ENCODE results near the gene PPP2R5D.
"Not testable (repeated sequence)": the region's sequence is repeated elsewhere in the genome, so short reads cannot be mapped to it uniquely, and the experiment has no call there.

The PPP2R5D gene

DNA sequence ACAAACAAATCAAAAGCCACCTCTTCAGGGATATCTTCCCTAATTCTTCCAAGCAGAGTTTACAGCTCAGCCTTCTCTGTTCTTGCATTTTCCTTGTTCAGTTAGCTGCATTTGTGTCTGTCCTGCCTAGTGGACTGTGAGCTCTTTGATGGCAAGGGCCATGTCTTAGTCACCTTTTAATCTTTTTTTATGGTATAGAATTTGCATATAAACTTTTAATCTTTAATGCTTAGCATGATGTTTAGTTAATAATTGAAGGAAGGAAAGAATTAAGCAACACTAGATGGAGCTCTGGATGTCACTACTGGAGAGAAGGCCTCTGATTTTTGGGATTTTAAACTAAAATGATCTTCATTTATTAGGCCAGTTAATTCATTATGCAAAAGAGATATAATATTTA, 12.1 kb downstream of the PPP2R5D start:
- DNase-seq, result no peak

DNA sequence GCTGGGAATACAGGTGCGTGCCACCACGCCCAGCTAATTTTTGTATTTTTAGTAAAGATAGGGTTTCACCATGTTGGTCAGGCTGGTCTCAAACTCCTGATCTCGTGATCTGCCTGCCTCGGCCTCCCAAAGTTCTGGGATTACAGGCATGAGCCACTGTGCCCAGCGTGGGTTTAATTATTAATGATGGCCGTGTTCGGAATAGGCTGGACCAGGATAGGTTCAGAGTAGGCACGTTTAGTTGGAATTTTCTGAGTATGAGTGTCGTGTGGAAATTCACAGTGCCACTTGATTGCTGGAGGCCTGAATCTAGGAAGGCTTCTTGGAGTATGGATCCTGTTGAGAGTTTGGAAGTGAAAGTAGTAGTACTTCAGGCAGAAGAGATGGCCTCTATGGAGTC, 13.8 kb downstream of the PPP2R5D start:
- DNase-seq, result not testable (repeated sequence)

DNA sequence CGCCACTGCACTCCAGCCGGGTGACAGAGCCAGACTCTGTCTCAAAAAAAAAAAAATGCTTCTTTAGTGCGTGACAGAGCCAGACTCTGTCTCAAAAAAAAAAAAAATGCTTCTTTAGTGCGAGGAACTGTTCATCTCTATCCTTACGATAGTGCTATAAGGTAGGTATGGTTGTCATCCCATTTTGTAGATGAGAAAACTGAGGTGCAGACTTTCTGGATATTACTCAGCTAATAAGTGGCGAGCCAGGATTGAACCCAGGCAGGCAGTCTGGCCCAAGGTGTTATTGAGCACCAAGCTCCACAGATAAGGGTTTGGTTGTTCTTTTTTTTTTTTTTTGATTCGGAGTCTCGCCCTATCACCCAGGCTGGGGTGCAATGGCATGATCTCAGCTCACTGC, 17.5 kb downstream of the PPP2R5D start:
- DNase-seq, result no peak

DNA sequence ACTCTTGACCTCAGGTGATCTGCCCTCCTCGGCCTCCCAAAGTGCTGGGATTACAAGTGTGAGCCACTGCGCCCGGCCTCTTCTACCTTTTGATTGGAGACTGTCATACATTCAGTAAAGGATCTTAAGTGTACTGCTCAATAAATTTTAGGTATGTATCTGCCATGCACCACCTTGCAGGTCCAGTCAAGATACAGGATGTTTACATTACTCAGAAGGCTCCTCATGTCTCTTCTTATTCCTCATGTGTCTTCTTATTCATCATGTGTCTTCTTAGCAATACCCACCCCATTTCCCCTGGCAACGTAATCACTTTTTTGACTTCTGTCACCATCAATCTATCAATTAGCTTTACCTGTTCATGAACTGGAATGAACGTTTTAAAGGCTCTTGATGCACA, 21.5 kb downstream of the PPP2R5D start:
- DNase-seq, result no peak

DNA sequence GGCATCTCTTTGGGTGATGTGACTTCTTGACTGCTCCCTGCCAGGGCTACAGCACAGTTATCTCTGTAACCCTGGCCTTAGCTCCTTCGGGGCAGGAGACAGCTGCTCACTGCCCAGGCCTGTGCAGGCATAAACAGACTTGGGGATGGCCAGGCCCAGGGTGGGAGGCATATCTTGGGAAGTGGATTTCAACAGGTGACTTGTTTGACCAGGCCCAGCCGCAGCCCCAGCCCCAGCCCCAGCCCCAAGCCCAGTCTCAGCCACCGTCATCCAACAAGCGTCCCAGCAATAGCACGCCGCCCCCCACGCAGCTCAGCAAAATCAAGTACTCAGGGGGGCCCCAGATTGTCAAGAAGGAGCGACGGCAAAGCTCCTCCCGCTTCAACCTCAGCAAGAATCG, 21.9 kb downstream of the PPP2R5D start:
- DNase-seq, result no peak

DNA sequence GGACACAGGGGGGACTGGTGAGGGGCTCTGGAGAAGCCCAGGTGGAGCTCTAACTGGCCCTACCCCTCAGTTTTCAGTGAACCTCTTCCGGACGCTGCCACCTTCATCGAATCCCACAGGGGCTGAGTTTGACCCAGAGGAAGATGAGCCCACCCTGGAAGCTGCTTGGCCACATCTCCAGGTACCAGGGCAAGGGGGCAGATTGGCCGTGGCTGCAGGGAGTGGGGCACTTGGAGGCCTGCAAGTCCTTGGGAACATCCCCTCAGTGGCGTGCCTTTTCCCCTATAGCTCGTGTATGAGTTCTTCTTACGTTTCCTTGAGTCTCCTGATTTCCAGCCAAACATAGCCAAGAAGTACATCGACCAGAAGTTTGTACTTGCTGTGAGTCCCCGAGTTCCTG, 22.8 kb downstream of the PPP2R5D start:
- DNase-seq, result no peak

DNA sequence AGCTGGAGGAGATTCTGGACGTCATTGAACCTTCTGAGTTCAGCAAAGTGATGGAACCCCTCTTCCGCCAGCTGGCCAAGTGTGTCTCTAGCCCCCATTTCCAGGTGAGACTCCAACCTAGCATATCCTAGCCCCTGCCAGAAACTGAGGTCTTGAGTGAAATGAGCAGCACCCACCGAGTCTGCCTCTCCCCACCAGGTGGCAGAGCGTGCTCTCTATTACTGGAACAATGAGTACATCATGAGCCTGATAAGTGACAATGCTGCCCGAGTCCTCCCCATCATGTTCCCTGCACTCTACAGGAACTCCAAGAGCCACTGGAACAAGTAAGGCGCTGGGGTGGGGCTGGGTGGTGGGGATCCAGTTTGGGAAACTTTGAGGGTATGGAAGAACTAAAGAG, 24.8 kb downstream of the PPP2R5D start:
- DNase-seq, result peak; percentile 43

DNA sequence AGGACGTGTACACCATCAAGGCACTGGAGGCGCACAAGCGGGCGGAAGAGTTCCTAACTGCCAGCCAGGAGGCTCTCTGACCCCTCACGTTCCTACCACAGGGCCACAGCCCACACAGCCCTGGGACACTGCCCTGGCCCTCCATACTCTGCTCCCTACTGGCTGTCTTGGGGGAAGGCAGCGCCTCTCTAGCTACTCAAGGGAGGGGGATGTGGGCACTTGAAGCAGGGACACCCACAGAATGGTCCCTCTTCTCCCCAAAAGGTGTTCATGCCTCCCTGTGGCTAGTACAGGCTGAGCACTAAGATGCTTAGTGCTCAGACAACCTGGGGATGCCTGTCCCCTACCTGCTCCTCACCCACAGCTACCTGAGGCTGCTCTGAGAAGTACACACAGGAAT, 26.8 kb downstream of the PPP2R5D start:
- DNase-seq, result no peak

DNA sequence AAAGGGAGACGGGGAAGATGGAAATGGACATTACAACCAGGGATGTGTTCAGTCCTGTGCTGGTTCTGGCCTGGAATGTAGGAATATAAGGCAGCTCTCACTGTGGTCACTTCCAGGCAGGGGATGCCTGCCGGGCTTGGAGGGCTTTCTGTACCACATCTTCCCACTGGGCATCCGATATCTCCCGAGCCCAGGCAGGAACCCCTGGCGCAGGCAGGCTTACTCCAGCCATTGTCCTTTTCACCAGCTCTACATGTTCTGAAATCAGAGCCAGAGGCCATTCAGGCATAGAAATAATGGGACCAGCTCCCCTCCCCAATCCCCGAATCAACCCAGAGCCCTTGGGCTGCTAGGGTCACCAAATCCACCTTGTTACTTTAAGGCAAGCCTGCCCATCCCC, 28.0 kb downstream of the PPP2R5D start:
- DNase-seq, result no peak

DNA sequence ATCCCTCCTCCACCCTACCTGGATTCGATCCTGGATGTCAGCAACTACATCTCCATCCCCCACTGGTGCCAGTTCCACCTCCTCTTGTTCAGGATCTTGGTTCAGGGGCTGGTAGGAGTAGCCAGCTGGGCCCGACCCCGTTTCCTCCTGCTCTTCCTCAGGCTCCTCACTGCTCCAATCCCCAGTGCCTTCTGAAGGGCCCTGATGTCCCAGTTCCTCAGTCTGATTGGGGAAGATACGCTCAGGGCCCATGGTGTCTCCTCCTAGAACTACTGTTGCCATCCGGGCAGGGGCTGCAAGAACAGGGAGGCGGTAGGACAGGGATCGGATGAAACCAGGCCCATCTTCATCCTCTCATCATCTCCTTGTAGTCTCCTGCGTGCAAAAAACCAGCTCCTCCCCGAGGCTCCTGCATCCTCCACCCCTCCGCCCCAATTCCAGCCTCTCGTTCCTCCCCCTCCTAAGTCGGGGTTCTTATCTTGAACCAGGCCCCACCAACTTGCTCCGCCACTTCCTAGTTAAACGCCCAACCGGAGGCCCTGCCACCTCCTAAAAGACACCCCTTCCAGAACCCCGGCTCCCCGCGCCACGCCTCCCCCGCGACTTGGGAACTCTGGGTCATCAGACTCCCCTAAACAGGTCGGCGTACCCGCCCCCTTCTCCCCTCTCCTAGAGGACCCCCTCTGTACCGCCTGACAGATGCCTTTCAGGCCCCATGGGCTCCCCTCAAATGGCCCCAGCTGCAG, 28.9 kb downstream of the PPP2R5D start:
- DNase-seq, result no peak

DNA sequence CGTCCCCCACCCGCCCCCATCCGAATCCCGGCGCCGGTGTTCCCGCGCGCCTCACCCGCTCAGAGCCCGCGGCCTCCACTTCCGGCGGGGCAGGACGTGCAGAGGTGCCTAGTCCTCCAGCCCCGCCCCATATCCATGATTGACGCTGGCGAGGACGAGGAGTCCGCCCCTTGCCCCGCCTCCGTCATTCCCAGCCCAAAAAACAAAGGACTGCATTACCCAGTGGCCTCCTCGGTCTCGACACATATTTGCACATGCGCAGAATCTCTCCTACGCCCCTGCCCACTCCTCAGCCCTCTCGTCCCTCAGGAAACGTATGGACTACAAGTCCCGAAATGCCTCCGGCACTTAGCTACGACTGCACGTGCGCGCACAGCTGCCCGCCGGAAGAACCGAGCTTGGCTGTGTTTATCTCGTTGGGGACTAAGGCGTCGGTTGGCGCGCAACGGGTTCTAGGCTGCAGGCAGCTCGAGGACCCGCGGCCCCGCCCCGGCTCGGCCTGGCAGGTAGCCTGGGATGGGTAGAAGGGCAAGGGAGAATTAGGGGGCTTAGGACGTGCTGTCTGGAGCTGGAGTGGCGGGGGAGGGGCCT, 29.6 kb downstream of the PPP2R5D start, which contains the start of the genes KLHDC3 and MEA1:
KLHDC3 (plus strand) TSS at position 407 of the 591 bp plus-strand sequence. CDS start 2,944 bp downstream, outside the sequence.
MEA1 (minus strand) TSS at position 104 of the 591 bp plus-strand sequence. CDS start 133 bp downstream, outside the sequence.
- peak; percentile 100 for DNase-seq

DNA sequence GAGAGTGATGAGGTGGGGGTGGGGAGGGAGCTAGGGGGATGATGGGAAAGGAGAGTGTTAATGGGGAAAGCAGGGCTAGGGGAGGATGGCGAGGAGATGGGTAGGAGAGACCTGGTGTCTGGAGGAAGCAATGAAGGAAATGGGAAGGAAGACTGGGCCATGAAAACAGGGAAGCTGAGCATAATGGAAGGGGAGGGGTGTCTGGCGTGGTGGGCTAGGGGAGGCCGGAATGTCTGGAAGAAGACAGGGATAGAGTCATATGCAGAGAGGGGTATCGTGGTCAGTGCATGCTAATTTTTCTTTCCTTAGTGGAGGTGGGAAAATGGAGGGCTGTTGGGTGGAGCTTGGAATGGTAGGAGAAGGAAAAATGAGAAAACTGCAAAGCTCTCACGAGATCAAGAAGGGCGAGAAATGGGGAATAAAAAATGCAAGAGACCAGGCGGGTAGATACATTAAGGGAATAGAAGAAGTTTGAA, 30.1 kb downstream of the PPP2R5D start:
- no peak for DNase-seq

DNA sequence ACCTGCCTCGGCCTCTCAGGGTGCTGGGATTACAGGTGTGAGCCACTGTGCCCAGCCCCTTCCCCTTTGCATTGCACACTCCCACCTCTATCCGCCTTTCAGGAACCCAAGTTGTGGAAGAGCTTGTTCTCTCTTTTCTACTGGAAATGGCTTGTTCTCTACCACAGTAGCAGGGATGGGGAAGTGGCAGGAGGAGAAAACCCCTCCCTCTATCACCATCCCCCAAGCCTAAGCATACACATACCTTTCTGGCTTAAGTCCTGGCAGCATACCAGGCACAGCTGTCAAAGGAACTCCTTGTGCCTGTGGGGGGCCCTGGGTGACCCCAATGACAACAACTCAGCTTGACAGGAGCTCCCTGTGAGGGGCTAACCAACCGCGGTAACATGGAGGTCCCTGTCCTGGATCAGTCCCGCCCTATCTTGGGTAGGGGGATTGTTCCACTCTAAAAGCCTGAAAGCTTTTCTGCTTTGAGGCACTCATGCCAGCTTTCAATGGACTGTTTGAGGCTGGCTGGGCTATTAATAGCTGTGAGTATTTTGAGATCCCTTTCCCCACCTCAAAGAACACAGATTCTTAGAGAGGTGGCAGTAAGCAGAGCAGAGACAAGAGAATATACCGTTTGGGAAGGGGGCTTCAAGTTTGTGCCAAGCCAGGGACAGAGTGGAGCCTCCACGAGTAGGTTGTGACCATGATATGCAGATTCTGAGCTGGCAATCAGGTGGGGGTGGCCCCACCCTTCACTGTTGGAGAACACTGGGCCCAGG, 32.0 kb downstream of the PPP2R5D start:
- no peak for DNase-seq

DNA sequence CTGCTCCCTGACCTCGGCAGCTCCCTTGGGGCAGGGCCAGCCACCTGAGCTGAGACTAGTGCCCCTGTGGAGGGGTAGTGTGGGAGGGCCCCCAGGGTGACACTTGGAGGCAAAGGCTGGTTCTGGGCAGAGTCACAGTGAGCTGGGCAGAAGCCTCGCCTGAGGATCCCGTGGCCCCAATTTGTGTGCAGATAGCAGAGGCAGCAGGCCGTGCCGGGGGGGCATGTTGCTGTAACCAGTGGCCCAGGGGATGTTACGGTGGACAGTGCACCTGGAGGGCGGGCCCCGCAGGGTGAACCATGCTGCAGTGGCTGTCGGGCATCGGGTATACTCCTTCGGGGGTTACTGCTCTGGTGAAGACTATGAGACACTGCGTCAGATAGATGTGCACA, 32.6 kb downstream of the PPP2R5D start:
- DNase-seq, result no peak

DNA sequence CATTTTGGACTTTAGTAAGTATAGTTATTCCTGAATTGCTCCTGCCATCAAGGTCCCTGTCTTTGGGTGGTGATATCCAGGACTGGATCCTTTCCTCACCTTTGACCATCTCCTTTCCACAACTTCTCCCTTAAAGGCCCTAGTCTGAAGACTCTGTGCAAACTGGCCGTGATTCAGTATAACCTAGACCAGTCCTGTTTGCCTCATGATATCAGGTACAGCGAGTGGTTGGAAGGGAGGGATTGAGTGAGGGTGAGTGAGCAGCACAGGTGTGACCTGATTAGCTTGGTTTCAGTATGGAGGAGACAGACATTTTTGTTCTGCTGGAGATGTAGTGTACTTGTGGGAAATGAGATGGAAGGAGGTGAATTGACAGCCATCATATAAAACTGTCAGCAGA, 34.8 kb downstream of the PPP2R5D start:
- no peak for DNase-seq

DNA sequence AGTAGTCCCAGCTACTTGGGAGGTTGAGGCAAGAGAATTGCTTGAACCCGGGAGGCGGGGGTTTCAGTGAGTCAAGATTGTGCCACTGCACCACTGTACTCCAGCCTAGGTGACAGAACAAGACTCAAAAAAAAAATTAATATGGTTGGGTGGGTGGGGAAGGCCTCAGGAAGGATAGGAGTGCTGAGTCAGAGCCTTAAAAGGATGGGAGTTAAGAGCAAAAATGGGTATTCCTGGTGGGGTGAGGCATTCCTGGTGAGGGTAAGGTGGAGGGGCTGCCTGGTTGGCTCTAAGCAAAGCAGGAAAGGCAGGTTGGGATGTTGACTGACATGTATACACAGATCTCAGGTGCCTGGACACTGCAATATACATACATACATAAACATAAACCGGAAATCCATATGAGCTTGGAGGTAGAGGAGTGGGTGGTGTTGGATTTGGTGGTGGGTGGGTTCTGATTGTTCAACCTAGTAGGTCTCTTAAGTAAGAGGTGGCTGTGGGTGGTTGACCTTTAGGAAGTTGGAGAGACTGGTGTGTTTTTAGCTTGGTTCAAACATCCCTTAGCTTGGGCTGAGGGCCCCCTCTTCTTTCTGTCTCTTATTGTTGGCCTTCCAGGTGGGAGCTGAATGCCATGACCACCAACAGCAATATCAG, 35.8 kb downstream of the PPP2R5D start:
- DNase-seq, result no peak

DNA sequence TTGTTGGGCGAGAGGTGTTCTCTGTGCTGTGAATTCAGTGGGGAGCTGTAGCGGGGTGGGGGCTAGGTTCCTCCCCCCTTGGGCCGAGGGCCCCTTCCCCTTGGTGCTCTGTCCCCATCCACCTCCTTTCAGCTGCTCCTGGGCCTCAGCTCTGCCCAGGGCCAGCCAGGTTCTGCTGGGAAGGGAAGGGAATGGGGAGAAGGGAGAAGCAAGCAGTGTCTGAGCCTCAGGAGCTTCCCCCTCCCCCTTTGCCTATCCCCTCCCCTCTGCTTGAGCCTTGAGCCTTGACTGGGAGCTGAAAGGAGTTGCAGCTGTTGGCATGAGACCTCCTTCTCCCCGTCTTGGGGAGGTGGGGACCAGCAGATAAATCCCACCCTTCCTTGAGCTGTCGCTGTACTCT, 36.5 kb downstream of the PPP2R5D start:
- DNase-seq, result no peak

DNA sequence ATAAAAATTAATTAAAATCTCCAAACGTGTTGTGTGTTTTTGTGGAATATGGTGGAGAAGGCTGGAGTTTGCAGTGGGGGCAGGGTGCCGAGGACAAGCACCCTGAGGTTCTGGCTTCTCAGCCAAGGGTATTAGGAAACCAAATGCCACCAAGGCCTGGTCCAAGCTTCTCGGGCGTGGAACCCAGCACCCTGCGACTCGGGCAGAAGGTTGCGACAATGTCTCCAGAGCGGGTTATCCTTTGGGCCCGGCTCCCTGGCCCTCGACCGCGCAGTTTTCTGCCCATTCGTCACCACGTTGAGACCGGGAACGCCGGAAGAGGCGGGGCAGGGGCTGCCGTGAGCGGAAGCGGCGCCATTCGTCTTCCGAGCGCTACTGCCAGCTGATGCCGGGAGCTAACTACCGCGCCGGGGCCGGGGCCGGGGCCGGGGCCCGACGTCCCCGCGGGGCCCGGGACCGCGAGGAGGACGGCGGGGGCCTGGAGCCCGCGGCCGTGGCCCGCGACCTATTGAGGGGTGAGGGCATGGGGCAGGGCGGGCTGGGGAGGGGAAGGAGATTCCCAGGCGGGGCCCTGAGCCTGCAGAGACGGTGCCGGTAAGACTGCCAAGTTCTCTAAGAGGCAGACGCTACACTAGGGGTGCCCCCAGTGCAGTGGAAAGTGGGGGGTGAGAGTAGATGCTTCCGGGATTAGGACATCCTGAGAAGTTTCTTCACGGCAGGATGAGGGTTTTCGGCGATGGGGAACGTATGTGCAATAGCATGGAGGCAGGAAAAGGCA, 37.1 kb downstream of the PPP2R5D start, which contains the start of gene RRP36:
RRP36 (plus strand) TSS at position 354 of the 778 bp plus-strand sequence; CDS start at position 386, 32 bp downstream.
- DNase-seq, result peak; percentile 87

DNA sequence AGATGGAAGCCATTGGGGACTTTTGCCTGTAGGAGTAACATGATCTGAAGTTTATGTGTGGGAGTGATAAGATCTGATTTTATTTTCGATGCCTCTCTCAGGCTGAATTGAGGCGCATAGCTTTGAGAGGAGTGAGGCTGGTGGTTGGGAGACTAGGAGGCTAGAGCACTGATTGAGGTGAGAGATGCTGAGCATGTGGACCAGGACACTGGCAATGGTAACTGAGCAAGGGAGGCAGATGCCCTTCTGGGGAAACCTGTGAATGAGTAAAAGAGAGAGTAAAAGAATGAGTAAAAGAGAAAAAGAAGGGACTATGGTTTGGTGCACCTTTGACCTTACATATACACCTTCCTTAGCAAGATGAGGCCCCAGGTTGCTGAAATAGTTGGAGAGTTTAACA, 40.1 kb downstream of the PPP2R5D start:
- peak; percentile 40 for DNase-seq

DNA sequence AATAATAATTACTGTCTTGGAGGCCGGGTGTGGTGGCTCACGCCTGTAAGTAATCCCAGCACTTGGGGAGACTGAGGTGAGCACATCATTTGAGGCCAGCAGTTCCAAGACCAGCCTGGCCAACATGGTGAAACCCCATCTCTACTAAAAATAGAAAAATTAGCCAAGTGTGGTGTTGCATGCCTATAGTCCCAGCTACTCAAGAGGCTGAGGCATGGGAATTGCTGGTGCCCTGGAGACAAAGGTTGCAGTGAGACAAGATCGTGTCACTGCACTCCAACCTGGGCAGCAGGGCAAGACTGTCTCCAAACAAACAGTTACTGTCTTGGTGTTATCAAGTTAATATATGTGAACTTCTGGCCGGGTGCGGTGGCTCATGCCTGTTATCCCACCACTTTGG, 42.0 kb downstream of the PPP2R5D start:
- DNase-seq, result no peak

DNA sequence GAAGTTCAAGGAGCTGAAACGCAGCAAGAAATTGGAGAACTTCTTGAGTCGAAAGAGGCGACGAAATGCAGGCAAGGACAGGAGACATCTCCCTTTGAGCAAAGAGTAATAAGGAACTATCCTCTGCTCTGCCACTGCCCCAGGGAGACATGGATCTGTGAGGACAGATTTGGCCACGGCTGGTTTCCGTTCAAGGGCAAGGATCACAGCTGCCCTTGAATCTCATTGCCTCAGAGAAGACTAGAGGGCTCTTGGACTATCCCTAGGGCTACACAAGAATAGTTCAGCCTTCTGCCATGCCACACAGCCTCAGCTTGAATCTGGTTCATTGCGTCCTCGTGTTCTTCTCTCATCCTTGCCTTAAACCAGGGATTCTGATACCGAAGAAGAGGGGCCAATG, 44.8 kb downstream of the PPP2R5D start:
- DNase-seq, result no peak

DNA sequence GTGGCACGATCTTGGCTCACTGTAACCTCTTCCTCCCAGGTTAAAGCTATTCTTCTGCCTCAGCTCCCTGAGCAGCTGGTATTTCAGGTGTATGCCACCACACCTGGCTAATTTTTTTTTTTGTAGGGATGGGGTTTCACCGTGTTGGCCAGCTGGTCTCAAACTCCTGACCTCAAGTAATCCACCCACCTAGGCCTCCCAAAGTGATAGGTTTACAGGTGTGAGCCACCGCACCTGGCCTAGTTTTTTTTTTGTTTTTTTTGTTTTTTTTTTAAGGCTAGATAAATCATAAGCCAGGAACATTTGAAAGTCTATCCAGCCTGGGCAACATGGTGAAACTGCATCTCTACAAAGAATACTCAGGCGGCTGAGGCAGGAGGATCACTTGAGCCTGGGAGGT, 48.0 kb downstream of the PPP2R5D start:
- DNase-seq, result no peak

Measured in activated CD4-positive, alpha-beta T cell treated with anti-CD3 and anti-CD28 coated beads, Interleukin-2, Interleukin-6, amounts not matched to agents 100 ng/mL and 50 ng/mL, durations not matched to agents 16 hours and 8 hours (primary cell).